Kidney (tissue), 14 donors: Measurements from ENCODE around the gene CALML5. TPM values are rescaled to one million over a fixed set of nuclear protein-coding genes. Genes with fewer than 3 reads are reported as not detected.

Experiments
- DNase-seq, 5 donors: peaks; one replicate each; pipeline ENCODE4 v3.0.0-alpha.2; 2013 to 2020
- FAIRE-seq: peaks from 2 replicates; lab custom pipeline; 2012; peaks lifted over from hg19 to GRCh38; lab: Jason Lieb, UNC
- H3K27ac ChIP-seq, 2 donors: one replicate each; pipeline ENCODE4 v1.7.0; 2013; ENCODE audit warnings: low read depth in 2 of 2, low read length in 2 of 2, inconsistent platforms in 1 of 2
- H3K27me3 ChIP-seq: one replicate; pipeline ENCODE4 v1.7.1; 2013; ENCODE audit warnings: low read length, inconsistent platforms; ENCODE audit not compliant: control insufficient read depth, insufficient read depth
- H3K36me3 ChIP-seq, 3 donors: one replicate each; pipeline versions ENCODE4 v1.7.0 to v1.7.1; 2013; ENCODE audit warnings: low read length in 3 of 3, control low read depth in 1 of 3, inconsistent platforms in 1 of 3; ENCODE audit not compliant: insufficient read depth in 3 of 3, control insufficient read depth in 2 of 3
- H3K4me1 ChIP-seq, 3 donors: one replicate each; pipeline versions ENCODE4 v1.7.0 to v1.7.1; 2013; ENCODE audit warnings: low read length in 3 of 3, inconsistent platforms in 1 of 3, low read depth in 1 of 3; ENCODE audit not compliant: control insufficient read depth in 2 of 3, insufficient read depth in 2 of 3
- H3K4me3 ChIP-seq, 3 donors: one replicate each; pipeline versions ENCODE4 v1.7.0 to v1.8.1; 2013; ENCODE audit warnings: low read length in 3 of 3, control low read depth in 1 of 3, inconsistent platforms in 1 of 3
- H3K9ac ChIP-seq, 3 donors: one replicate each; pipeline versions ENCODE4 v1.7.0 to v1.7.1; 2013; ENCODE audit warnings: low read length in 3 of 3, control low read depth in 1 of 3, inconsistent platforms in 1 of 3
- H3K9me3 ChIP-seq, 3 donors: one replicate each; pipeline versions ENCODE4 v1.7.0 to v1.7.1; 2013; ENCODE audit warnings: low read length in 3 of 3, control low read depth in 1 of 3, inconsistent platforms in 1 of 3; ENCODE audit not compliant: control insufficient read depth in 2 of 3, insufficient read depth in 1 of 3
- intact Hi-C: fragments of 100-400 bp; cut with DNase I; formaldehyde crosslinking; loops from one replicate; pipeline ENCODE4 v1.11.1; 2022
- polyA plus RNA-seq: library from polyadenylated mRNA; stranded (reverse); fragments of 350-450 nt; fragmentation: Illumina TruSeq; extraction: RNeasy Lipid Tissue Mini Kit (QIAGEN cat#74804); gene quantifications from one replicate; pipeline ENCODE4 v1.2.3, GENCODE V29; 2014; ENCODE audit warnings: low read depth, low replicate concordance; ENCODE audit not compliant: insufficient read depth
- total RNA-seq: library from RNA; stranded (reverse); fragmentation: NEBNext Ultra II Directional; extraction: Animal tissue kit (Norgen Biotek cat#: 25700); gene quantifications from one replicate; pipeline ENCODE4 v1.2.1, GENCODE V29; 2021
- TF ChIP-seq, protein P1 (sequence below): IDR thresholded peaks from 3 replicates; pipeline ENCODE4 v1.5.1; 2012; ENCODE audit warnings: mild to moderate bottlenecking, moderate library complexity, borderline replicate concordance; ENCODE audit not compliant: insufficient read depth; ENCODE audit errors: extremely low read depth
- donor health status: control.
- donor health status: control.
- donor health status: control.
- donor health status: control.
- donor health status: control.
- donor health status: DM: yes; HTN: yes; CAD: no.
- donor health status: Normal renal cell carcinoma (clear cell type).

CALML5 gene
- total and polyA plus RNA-seq, 2 donors from 2014 or later = not detected

- Histone ChIP-seq H3K4me3 (no peak overlapping the region), H3K9ac (no peak overlapping the region), H3K36me3 (no peaks in the 10 kb centered on the region), H3K4me1 (no peaks in the 10 kb centered on the region), H3K9me3 (no peaks in the 10 kb centered on the region), H3K27ac (no peak overlapping the region), H3K27me3 (no peaks in the 10 kb centered on the region)
- TF ChIP-seq, protein P1, sequence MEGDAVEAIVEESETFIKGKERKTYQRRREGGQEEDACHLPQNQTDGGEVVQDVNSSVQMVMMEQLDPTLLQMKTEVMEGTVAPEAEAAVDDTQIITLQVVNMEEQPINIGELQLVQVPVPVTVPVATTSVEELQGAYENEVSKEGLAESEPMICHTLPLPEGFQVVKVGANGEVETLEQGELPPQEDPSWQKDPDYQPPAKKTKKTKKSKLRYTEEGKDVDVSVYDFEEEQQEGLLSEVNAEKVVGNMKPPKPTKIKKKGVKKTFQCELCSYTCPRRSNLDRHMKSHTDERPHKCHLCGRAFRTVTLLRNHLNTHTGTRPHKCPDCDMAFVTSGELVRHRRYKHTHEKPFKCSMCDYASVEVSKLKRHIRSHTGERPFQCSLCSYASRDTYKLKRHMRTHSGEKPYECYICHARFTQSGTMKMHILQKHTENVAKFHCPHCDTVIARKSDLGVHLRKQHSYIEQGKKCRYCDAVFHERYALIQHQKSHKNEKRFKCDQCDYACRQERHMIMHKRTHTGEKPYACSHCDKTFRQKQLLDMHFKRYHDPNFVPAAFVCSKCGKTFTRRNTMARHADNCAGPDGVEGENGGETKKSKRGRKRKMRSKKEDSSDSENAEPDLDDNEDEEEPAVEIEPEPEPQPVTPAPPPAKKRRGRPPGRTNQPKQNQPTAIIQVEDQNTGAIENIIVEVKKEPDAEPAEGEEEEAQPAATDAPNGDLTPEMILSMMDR = no peak
- peak in 2 of 5 donors; percentile 40 to 56 for DNase-seq
- FAIRE-seq = no peak
- intact Hi-C loops = no loop called here
Measured at GRCh38 chr10:5533098-5533731, 33.8 kb upstream of the CALML5 start.

- H3K9me3 ChIP-seq = no peaks in the 10 kb centered on the region
- H3K36me3 ChIP-seq = no peaks in the 10 kb centered on the region
- FAIRE-seq (no peak), DNase-seq (peak in 2 of 5 donors; percentile 24 to 26)
- no peak overlapping the region for H3K4me3 ChIP-seq
- H3K27me3 ChIP-seq = no peaks in the 10 kb centered on the region
- intact Hi-C loops = no loop called here
- H3K9ac ChIP-seq = no peak overlapping the region
- TF ChIP-seq, protein P1 = no peak
- no peaks in the 10 kb centered on the region for H3K4me1 ChIP-seq
- H3K27ac ChIP-seq = no peak overlapping the region
Measured at GRCh38 chr10:5532618-5533097, 33.3 kb upstream of the CALML5 start.

DNA sequence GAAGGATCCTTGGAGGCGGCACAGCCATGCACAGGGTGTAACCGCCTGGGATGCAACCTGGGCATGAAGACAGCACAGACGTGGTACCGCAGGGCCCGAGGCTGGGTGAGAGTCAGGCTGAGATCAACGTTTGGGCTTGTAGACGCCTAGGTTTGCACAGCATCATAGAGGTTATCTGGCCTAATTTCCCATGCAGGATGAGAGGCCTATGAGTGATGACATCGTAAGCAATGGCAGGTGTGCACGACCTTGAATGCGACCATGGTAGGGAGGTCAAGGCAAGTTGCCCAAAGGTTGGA, 32.9 kb upstream of the CALML5 start:
- no peak for FAIRE-seq
- H3K36me3 ChIP-seq = no peaks in the 10 kb centered on the region
- no peaks in the 10 kb centered on the region for H3K4me1 ChIP-seq
- H3K27ac ChIP-seq = no peak overlapping the region
- H3K4me3 ChIP-seq = no peak overlapping the region
- no peaks in the 10 kb centered on the region for H3K27me3 ChIP-seq
- no peak overlapping the region for H3K9ac ChIP-seq
- peak in 1 of 5 donors; percentile 11 for DNase-seq
- no peaks in the 10 kb centered on the region for H3K9me3 ChIP-seq
- intact Hi-C loops = no loop called here
- TF ChIP-seq, protein P1 = no peak
